ENCODE measurements around the gene IQCB1. TPM values are rescaled to one million over a fixed set of nuclear protein-coding genes. Genes with fewer than 3 reads are reported as not detected.
A peak's percentile ranks its signal among the peaks of the same experiment; 100 is the strongest.
"Not testable (repeated sequence)": the region's sequence is repeated elsewhere in the genome, so short reads cannot be mapped to it uniquely, and the experiment has no call there.

Gene IQCB1
- total RNA-seq, 1 donor = 18.1 TPM

DNA sequence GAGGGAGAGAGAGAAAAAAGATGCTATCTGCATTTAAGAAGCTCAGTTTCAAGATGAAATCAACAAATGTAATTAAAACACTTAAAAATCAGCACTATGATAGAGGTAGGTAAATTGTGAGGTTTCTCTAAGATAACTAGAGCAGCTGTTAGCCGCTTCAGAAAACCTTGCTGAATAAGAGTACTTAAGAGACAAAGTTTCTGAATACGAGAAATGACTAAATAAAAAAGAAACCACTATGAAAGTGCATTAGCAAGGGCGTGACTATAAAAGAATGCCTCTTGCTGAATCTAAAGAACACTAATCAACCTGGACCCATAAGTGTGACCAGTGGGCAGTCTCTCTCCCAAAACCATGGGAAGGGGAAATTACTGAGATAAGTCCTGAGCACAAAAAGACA is 41.8 kb downstream of the IQCB1 start:
- TF ChIP-seq CTCF (IDR thresholded peaks at IDR 0.05; ENCODE audit: insufficient read depth, low read depth, low read length) = no peak
- H3K4me3 ChIP-seq (ENCODE audit: low read depth, low read length) = no peak overlapping the region
- DNase-seq (ENCODE audit: low read depth) = no peak

GRCh38 chr3:121786485-121786884 is 48.4 kb downstream of the IQCB1 start:
- DNase-seq (ENCODE audit: low read depth) = peak; percentile 17
- no peak for TF ChIP-seq CTCF (IDR thresholded peaks at IDR 0.05; ENCODE audit: insufficient read depth, low read depth, low read length)
- no peak overlapping the region for H3K4me3 ChIP-seq (ENCODE audit: low read depth, low read length)

GRCh38 chr3:121782784-121783183 is 52.1 kb downstream of the IQCB1 start:
- not testable (repeated sequence) for H3K4me3 ChIP-seq (ENCODE audit: low read depth, low read length); DNase-seq (ENCODE audit: low read depth)

DNA sequence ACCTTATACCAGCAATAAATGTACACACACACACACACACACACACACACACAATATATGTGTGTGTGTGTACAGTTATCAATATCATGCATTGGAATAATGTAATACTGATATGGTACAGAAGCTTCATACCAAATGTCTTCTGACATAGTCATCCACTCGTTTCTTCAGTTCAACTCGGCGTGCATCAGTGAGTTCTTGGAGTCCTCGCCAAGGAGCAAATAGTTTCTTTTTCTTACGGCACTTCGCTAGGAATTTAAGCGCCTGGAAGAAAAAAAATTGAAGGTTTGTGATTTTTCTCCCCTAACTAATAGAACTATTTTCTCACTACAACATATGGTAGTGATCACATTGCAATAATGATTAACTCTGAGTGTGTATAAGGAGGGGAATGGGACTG is 53.2 kb downstream of the IQCB1 start:
- TF ChIP-seq CTCF (IDR thresholded peaks at IDR 0.05; ENCODE audit: insufficient read depth, low read depth, low read length) = no peak
- DNase-seq (ENCODE audit: low read depth) = no peak
- no peak overlapping the region for H3K4me3 ChIP-seq (ENCODE audit: low read depth, low read length)

DNA sequence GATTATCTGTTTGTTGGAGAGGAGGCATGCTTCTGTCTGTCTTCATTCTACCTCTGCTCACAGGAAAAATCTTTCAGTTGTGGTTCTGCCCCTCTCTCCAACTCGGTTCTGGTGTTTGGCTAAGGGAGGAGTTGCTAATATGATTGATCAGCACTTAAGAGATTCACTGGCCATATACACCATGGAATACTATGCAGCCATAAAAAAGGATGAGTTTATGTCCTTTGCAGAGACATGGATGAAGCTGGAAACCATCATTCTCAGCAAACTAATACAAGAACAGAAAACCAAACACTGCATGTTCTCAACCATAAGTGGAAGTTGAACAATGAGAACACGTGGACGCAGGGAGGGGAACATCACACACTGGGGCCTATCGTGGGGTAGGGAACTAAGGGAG is 59.8 kb downstream of the IQCB1 start:
- DNase-seq (ENCODE audit: low read depth); H3K4me3 ChIP-seq (ENCODE audit: low read depth, low read length): not testable (repeated sequence)

DNA sequence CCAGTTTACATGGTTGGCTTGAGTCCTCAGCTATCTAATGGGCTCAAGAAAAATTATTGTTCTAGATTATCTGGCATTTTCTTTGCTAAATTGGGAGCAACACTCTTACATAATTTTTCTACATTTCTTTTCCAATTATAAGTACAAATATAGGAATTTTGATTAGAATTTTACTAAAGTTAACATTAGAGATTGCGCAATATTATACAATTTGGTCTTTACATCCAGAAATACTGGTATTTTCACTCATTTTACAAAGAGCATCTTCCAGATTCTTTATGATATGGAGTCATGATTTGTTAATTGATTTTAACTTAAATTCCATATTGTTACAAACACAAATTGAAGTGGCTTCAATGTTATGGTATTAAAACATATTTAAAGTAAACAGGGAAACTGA is 65.6 kb downstream of the IQCB1 start:
- TF ChIP-seq CTCF (IDR thresholded peaks at IDR 0.05; ENCODE audit: insufficient read depth, low read depth, low read length) = no peak

GRCh38 chr3:121768452-121768851 is 66.4 kb downstream of the IQCB1 start:
- no peak overlapping the region for H3K4me3 ChIP-seq (ENCODE audit: low read depth, low read length)
- no peak for DNase-seq (ENCODE audit: low read depth)
- TF ChIP-seq CTCF (IDR thresholded peaks at IDR 0.05; ENCODE audit: insufficient read depth, low read depth, low read length) = no peak

More for the DNA sequence above, 65.6 kb downstream of the IQCB1 start:
- H3K4me3 ChIP-seq (ENCODE audit: low read depth, low read length) = no peak overlapping the region
- DNase-seq (ENCODE audit: low read depth) = no peak

DNA sequence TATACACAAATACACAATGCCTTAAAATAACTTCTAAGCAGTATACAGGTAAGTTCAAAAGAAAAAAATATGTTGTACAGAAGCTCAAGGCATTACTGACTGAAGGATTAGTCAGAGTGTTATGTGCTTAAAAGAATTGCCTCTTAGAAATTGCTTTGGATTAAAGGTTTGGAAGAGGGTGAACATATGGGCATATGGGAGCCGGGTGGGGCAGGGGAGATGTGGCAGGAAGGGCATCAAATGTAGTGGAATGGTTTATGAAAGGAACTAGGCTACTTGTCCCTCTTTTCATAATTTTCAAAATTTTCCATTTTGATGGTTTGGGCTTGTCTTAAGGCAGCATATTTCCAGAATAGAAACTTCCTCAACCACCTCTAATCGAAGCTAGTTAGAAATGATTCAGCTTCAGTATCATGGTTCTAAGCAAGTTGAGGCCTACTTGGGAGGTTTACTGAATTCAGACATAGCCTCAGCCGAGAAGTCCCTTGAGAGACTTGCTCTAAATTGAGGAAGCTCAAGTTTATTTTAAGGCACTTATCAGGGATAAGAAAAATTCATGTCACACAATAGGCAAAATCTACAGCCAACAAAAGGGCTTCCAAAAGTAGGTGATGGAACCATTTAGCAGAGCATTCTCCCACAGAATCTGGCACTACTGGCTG is 75.2 kb downstream of the IQCB1 start:
- H3K4me3 ChIP-seq (ENCODE audit: low read depth, low read length) = no peak overlapping the region
- no peak for DNase-seq (ENCODE audit: low read depth)
- TF ChIP-seq CTCF (IDR thresholded peaks at IDR 0.05; ENCODE audit: insufficient read depth, low read depth, low read length) = no peak

All from fibroblast of villous mesenchyme (primary cell).